K562 (cell line): ENCODE results near the gene SLC49A3. TPM values are rescaled to one million over a fixed set of nuclear protein-coding genes. Genes with fewer than 3 reads are reported as not detected.

Experiments
- ADNP ChIP-seq: fragments of 200-800 bp; sonication (Bioruptor generic); IDR thresholded peaks from 2 replicates; pipeline ENCODE4 v1.6.1; 2016; ENCODE audit warnings: missing genetic modification characterization, missing compliant biosample characterization
- EP300 ChIP-seq: IDR thresholded peaks from 2 replicates; pipeline ENCODE4 v1.6.1; 2012; ENCODE audit warnings: low read length, improper control_type of control experiment
- EWSR1 ChIP-seq: fragments of 450-650 bp; IDR thresholded peaks from 2 replicates; pipeline ENCODE4 v1.6.1; 2018; ENCODE audit warnings: borderline replicate concordance, mild to moderate bottlenecking, low read depth, moderate library complexity; ENCODE audit not compliant: partially characterized antibody
- FOXP1 ChIP-seq: sonication (generic); formaldehyde crosslinking; IDR thresholded peaks from 2 replicates; pipeline ENCODE4 v1.8.0; 2022; ENCODE audit warnings: mild to moderate bottlenecking, missing genetic modification reagents
- GABPA ChIP-seq: fragments of 200-800 bp; sonication (Bioruptor generic); conservative IDR thresholded peaks from 2 replicates; pipeline ENCODE4 v1.6.1; 2016; ENCODE audit warnings: low read depth, missing genetic modification characterization, missing compliant biosample characterization
- HNRNPLL ChIP-seq: fragments of 200-400 bp; formaldehyde crosslinking; IDR thresholded peaks from 2 replicates; pipeline ENCODE4 v1.6.1; 2017; ENCODE audit warnings: low read length, low read depth, mild to moderate bottlenecking; ENCODE audit not compliant: poor library complexity, severe bottlenecking
- JUND ChIP-seq, 2 experiments: IDR thresholded peaks; 2 replicates in 1 of 2; 3 replicates in 1 of 2; pipeline ENCODE4 v1.6.1; 2011; ENCODE audit warnings: borderline replicate concordance in 2 of 2, low read depth in 2 of 2, low read length in 2 of 2, improper control_type of control experiment in 1 of 2, missing biosample characterization in 1 of 2, missing genetic modification characterization in 1 of 2, missing genetic modification reagents in 1 of 2
- KLF10 ChIP-seq: fragments of 250-450 bp; sonication (Bioruptor Pico); IDR thresholded peaks from 2 replicates; pipeline ENCODE4 v1.6.1; 2021; ENCODE audit warnings: matching md5 sums
- MAFK ChIP-seq: IDR thresholded peaks from 2 replicates; pipeline ENCODE4 v1.6.1; 2011; ENCODE audit warnings: low read length, improper control_type of control experiment
- MAZ ChIP-seq, 2 experiments: fragments of 450-650 bp in 1 of 2; sonication (generic) in 1 of 2; formaldehyde crosslinking; IDR thresholded peaks in 1 of 2; conservative IDR thresholded peaks in 1 of 2; 2 replicates each; pipeline versions ENCODE4 v1.4.0 to v1.5.0; 2020; ENCODE audit warnings: mild to moderate bottlenecking in 1 of 2, missing genetic modification reagents in 1 of 2
- NCOA4 ChIP-seq: fragments of 450-650 bp; IDR thresholded peaks from 2 replicates; pipeline ENCODE4 v1.6.1; 2018; ENCODE audit warnings: mild to moderate bottlenecking; ENCODE audit not compliant: partially characterized antibody
- PCBP1 ChIP-seq: fragments of 200-400 bp; formaldehyde crosslinking; IDR thresholded peaks from 2 replicates; pipeline ENCODE4 v1.6.1; 2018; ENCODE audit warnings: mild to moderate bottlenecking, low read depth, low read length; ENCODE audit not compliant: poor library complexity, severe bottlenecking
- POLR3G ChIP-seq: IDR thresholded peaks from 2 replicates; pipeline ENCODE4 v1.6.1; 2011; ENCODE audit not compliant: insufficient read length, insufficient replicate concordance; ENCODE audit errors: extremely low read depth
- PYGO2 ChIP-seq: fragments of 450-650 bp; IDR thresholded peaks from 2 replicates; pipeline ENCODE4 v1.6.1; 2016; ENCODE audit warnings: mild to moderate bottlenecking, missing genetic modification characterization, moderate library complexity, missing compliant biosample characterization
- SIX5 ChIP-seq, 2 experiments: IDR thresholded peaks; 2 replicates each; pipeline ENCODE4 v1.6.1; 2011; ENCODE audit warnings: low read length in 2 of 2, borderline replicate concordance in 1 of 2, low read depth in 1 of 2, mild to moderate bottlenecking in 1 of 2, moderate library complexity in 1 of 2; ENCODE audit not compliant: insufficient read depth in 1 of 2
- SPI1 ChIP-seq: IDR thresholded peaks from 2 replicates; pipeline ENCODE4 v1.6.1; 2011; ENCODE audit warnings: low read depth, low read length, control low read depth, borderline replicate concordance
- TAF15 ChIP-seq: fragments of 200-400 bp; formaldehyde crosslinking; IDR thresholded peaks from 2 replicates; pipeline ENCODE4 v1.6.1; 2017; ENCODE audit warnings: mild to moderate bottlenecking, low read depth, low read length, moderate library complexity
- ZNF239 ChIP-seq: fragments of 250-450 bp; sonication (Bioruptor Pico); IDR thresholded peaks from 2 replicates; pipeline ENCODE4 v1.4.0; 2020; ENCODE audit warnings: mild to moderate bottlenecking
- polyA plus RNA-seq, 8 experiments: library from polyadenylated mRNA; depleted of rRNA in 4 of 8; stranded (reverse) in 5 of 8; unstranded in 3 of 8; fragments of >200 nt; fragmentation: Nextera tagmentation in 2 of 8; fragmentation: Illumina TruSeq in 1 of 8; extraction: Ambion mirVana in 2 of 8; extraction: Trizol in 1 of 8; gene quantifications; 2 replicates each; pipeline versions ENCODE4 v1.2.1 to v1.2.3, GENCODE V29; 2011 to 2014; ENCODE audit warnings: inconsistent platforms in 1 of 8, missing spikeins in 1 of 8
- total RNA-seq, 7 experiments: library from RNA; depleted of rRNA in 6 of 7; stranded (reverse); fragments of >200 nt in 6 of 7; fragmentation: Illumina TruSeq in 2 of 7; extraction: Trizol in 2 of 7; gene quantifications; 2 replicates each; pipeline versions ENCODE4 v1.2.1 to v1.2.3, GENCODE V29; 2011 to 2021; ENCODE audit warnings: low replicate concordance in 1 of 7
- TF ChIP-seq, protein P1 (sequence below), 3 experiments: IDR thresholded peaks in 2 of 3; conservative IDR thresholded peaks in 1 of 3; 2 replicates each; pipeline ENCODE4 v1.5.1; 2011 to 2012; ENCODE audit warnings: low read length in 3 of 3, mild to moderate bottlenecking in 3 of 3, control low read depth in 2 of 3, improper control_type of control experiment in 1 of 3, inconsistent platforms in 1 of 3, low read depth in 1 of 3, mixed read lengths in 1 of 3, moderate library complexity in 1 of 3; ENCODE audit not compliant: insufficient read depth in 2 of 3
- TF ChIP-seq, protein P2 (sequence below): sonication (generic); formaldehyde crosslinking; IDR thresholded peaks from 2 replicates; pipeline ENCODE4 v1.8.1; 2022; ENCODE audit warnings: missing genetic modification reagents
- TF ChIP-seq, protein P3 (sequence below): IDR thresholded peaks from 2 replicates; pipeline ENCODE4 v1.6.1; 2014; ENCODE audit warnings: antibody characterized with exemption

The SLC49A3 gene
- total and polyA plus RNA-seq, 9 of the 15 experiments (the other 6 are each of a cell fraction or from before 2014, with no cell fraction given), result 0.24 to 0.41 TPM; not detected in 7

DNA sequence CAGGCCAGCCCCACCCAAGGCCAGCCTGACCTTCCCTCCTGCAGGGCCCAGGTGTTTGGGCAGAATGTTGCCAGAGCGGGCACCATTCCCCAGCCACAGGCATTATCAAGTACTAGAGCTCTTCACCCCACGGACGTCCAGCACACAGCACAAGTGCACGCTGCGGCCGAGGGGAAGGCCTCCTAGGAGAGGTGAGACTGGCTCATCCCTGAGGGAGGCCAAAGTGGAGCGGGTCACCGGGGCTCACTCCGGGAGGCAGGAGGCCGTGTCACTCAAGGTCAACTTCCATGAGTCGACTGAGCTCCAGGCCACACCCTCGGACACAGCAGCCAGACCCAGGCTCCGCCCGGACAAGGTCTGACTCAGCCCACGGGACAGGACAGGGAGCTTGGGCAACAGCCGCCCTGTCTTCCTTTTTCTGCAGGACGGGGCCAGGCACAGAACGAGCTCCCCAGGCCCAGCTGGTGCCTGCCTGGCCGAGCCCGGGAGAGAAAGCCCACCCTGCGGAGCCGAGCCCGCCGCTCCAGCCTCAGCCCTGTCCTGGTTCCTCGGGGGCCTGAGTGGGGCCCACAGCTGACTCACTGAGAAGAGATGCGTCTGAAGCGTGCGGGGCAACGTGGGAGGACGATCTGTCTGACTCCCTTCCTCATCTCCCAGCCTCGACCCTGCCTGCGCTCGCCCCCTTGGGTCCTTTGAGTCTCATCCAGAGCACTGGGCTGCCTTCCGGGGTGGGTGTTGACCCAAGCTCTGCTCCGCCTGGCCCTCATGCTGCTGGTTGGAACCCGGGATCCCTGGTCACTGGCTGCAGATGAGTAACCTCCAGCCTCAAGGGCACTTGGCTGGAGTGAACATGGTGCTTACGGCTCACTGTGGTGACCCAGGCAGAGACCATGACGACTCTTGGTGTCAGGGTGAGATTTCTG is 1.6 kb downstream of the SLC49A3 start (continued):
- TF ChIP-seq, protein P1, sequence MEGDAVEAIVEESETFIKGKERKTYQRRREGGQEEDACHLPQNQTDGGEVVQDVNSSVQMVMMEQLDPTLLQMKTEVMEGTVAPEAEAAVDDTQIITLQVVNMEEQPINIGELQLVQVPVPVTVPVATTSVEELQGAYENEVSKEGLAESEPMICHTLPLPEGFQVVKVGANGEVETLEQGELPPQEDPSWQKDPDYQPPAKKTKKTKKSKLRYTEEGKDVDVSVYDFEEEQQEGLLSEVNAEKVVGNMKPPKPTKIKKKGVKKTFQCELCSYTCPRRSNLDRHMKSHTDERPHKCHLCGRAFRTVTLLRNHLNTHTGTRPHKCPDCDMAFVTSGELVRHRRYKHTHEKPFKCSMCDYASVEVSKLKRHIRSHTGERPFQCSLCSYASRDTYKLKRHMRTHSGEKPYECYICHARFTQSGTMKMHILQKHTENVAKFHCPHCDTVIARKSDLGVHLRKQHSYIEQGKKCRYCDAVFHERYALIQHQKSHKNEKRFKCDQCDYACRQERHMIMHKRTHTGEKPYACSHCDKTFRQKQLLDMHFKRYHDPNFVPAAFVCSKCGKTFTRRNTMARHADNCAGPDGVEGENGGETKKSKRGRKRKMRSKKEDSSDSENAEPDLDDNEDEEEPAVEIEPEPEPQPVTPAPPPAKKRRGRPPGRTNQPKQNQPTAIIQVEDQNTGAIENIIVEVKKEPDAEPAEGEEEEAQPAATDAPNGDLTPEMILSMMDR (IDR thresholded peaks at IDR 0.05 in 2 of 3, conservative IDR thresholded peaks at IDR 0.05 in 1 of 3; ENCODE audit: insufficient read depth in 2 of 3, low read depth in 1 of 3, low read length in 3 of 3), result no peak
- no peak for TF ChIP-seq TAF15
- TF ChIP-seq GABPA (tag), result no peak
- TF ChIP-seq MAFK, result peak; percentile 19; the same call in 1 of the 2 replicates
- peak; percentile 29 to 50; a peak in 1 of 4 replicates for TF ChIP-seq MAZ (CRISPR knock-in tag; conservative IDR thresholded peaks at IDR 0.05 in 1 of 2, IDR thresholded peaks at IDR 0.05 in 1 of 2)
- TF ChIP-seq ZNF239 (CRISPR knock-in tag), result no peak
- peak; percentile 87 for TF ChIP-seq JUND (IDR thresholded peaks at IDR 0.05; ENCODE audit: borderline replicate concordance, low read depth, low read length)
- TF ChIP-seq JUND (tag; IDR thresholded peaks at IDR 0.05; ENCODE audit: borderline replicate concordance, low read depth, low read length), result peak; percentile 88; the same call in 2 of the 3 replicates
- no peak for TF ChIP-seq PYGO2
- no peak for TF ChIP-seq PCBP1
- no peak for TF ChIP-seq NCOA4
- no peak for TF ChIP-seq POLR3G
- TF ChIP-seq, protein P2, sequence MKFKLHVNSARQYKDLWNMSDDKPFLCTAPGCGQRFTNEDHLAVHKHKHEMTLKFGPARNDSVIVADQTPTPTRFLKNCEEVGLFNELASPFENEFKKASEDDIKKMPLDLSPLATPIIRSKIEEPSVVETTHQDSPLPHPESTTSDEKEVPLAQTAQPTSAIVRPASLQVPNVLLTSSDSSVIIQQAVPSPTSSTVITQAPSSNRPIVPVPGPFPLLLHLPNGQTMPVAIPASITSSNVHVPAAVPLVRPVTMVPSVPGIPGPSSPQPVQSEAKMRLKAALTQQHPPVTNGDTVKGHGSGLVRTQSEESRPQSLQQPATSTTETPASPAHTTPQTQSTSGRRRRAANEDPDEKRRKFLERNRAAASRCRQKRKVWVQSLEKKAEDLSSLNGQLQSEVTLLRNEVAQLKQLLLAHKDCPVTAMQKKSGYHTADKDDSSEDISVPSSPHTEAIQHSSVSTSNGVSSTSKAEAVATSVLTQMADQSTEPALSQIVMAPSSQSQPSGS (CRISPR knock-in tag), result no peak
- no peak; the same call in 1 of the 2 replicates for TF ChIP-seq SPI1
- TF ChIP-seq HNRNPLL, result peak; percentile 41
- TF ChIP-seq FOXP1, result no peak
- TF ChIP-seq, protein P3, sequence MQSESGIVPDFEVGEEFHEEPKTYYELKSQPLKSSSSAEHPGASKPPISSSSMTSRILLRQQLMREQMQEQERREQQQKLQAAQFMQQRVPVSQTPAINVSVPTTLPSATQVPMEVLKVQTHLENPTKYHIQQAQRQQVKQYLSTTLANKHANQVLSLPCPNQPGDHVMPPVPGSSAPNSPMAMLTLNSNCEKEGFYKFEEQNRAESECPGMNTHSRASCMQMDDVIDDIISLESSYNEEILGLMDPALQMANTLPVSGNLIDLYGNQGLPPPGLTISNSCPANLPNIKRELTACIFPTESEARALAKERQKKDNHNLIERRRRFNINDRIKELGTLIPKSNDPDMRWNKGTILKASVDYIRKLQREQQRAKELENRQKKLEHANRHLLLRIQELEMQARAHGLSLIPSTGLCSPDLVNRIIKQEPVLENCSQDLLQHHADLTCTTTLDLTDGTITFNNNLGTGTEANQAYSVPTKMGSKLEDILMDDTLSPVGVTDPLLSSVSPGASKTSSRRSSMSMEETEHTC, result no peak
- no peak for TF ChIP-seq SIX5 (IDR thresholded peaks at IDR 0.05; ENCODE audit: borderline replicate concordance in 1 of 2, insufficient read depth in 1 of 2, low read depth in 1 of 2, low read length in 2 of 2)
- TF ChIP-seq EWSR1, result no peak
- TF ChIP-seq ADNP (tag), result no peak
- no peak for TF ChIP-seq KLF10 (CRISPR knock-in tag)
- TF ChIP-seq EP300, result peak; percentile 20; the same call in 1 of the 2 replicates
